HFF-Myc (cell line): Measurements from ENCODE around the gene SLC16A10.

Experiments
- DNase-seq: peaks from one replicate; pipeline ENCODE4 v3.0.0-alpha.2; 2011; ENCODE audit warnings: low read depth; ENCODE audit errors: extremely low read depth
- H3K4me3 ChIP-seq: replicated peaks from 2 replicates; pipeline ENCODE4 v1.5.1; 2011; ENCODE audit warnings: low read depth, mild to moderate bottlenecking, control low read depth, low read length
- TF ChIP-seq, protein P1 (sequence below): IDR thresholded peaks from 2 replicates; pipeline ENCODE4 v1.5.1; 2012; ENCODE audit warnings: mild to moderate bottlenecking, low read depth, low read length, control low read depth; ENCODE audit errors: missing control alignments

The SLC16A10 gene

GRCh38 chr6:111267764-111268333 lies 180.5 kb downstream of the SLC16A10 start:
- DNase-seq: no peak
- TF ChIP-seq, protein P1, sequence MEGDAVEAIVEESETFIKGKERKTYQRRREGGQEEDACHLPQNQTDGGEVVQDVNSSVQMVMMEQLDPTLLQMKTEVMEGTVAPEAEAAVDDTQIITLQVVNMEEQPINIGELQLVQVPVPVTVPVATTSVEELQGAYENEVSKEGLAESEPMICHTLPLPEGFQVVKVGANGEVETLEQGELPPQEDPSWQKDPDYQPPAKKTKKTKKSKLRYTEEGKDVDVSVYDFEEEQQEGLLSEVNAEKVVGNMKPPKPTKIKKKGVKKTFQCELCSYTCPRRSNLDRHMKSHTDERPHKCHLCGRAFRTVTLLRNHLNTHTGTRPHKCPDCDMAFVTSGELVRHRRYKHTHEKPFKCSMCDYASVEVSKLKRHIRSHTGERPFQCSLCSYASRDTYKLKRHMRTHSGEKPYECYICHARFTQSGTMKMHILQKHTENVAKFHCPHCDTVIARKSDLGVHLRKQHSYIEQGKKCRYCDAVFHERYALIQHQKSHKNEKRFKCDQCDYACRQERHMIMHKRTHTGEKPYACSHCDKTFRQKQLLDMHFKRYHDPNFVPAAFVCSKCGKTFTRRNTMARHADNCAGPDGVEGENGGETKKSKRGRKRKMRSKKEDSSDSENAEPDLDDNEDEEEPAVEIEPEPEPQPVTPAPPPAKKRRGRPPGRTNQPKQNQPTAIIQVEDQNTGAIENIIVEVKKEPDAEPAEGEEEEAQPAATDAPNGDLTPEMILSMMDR: no peak
- no peak overlapping the region for H3K4me3 ChIP-seq

DNA sequence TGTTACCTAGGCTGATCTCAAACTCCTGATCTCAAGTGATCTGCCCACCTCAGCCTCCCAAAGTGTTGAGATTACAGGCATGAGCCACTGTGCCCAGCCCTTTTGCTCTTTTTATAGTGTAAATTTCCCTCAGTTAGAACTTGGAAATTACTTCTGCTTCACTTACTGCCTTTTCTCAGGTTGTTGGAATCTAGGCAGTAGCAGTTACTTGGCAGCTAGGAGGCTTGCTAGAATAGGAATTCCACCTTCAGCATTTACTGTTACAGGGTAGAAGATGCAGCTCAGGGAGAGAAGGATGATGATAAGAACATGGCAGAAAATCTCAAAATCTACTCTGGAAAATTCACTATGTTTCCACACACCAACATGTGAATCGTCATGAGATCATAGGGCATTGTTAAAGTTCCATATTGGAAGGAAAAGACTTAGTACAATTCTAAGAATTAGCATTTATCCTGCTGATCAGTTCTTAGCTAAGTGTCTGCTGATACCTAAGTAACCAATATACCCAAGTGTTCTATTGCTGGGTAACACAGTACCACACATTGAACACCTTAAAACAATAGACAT lies 182.2 kb downstream of the SLC16A10 start:
- TF ChIP-seq, protein P1: no peak
- no peak overlapping the region for H3K4me3 ChIP-seq
- DNase-seq: no peak

- TF ChIP-seq, protein P1: no peak
- DNase-seq: no peak
- no peak overlapping the region for H3K4me3 ChIP-seq
Measured at GRCh38 chr6:111270121-111270520, 182.8 kb downstream of the SLC16A10 start.

- TF ChIP-seq, protein P1: no peak
- H3K4me3 ChIP-seq: no peak overlapping the region
- no peak for DNase-seq
Measured at GRCh38 chr6:111274593-111275217, 187.4 kb downstream of the SLC16A10 start.

GRCh38 chr6:111276335-111276734 lies 189.0 kb downstream of the SLC16A10 start:
- no peak for DNase-seq
- no peak overlapping the region for H3K4me3 ChIP-seq
- TF ChIP-seq, protein P1: no peak

- TF ChIP-seq, protein P1: no peak
- no peak overlapping the region for H3K4me3 ChIP-seq
- no peak for DNase-seq
Measured at GRCh38 chr6:111276736-111277135, 189.4 kb downstream of the SLC16A10 start.
